ENCODE results near the gene P2RY12. TPM values are rescaled to one million over a fixed set of nuclear protein-coding genes. Genes with fewer than 3 reads are reported as not detected.
A peak's percentile ranks its signal among the peaks of the same experiment; 100 is the strongest.

Gene P2RY12
- total and polyA plus RNA-seq, 2 of the 4 experiments (the other 2 are of a cell fraction) = not detected

GRCh38 chr3:151403246-151403645 lies 18.7 kb upstream of the P2RY12 start:
- Histone ChIP-seq H3K79me1 (ENCODE audit: low read depth in 1 of 2, low read length in 2 of 2) (no peaks in the 10 kb centered on the region), H3K27me3 (ENCODE audit: control insufficient read depth, insufficient read depth, low read length) (no peaks in the 10 kb centered on the region), H2AK5ac (ENCODE audit: low read depth, low read length) (no peak overlapping the region), H3K9me3 (ENCODE audit: control insufficient read depth, insufficient read depth, low read length) (no peaks in the 10 kb centered on the region), H2AFZ (replicated peaks; ENCODE audit: low read length, poor library complexity) (no peak overlapping the region), H2BK15ac (ENCODE audit: low read depth, low read length) (no peak overlapping the region), H3K18ac (ENCODE audit: low read depth, low read length) (no peak overlapping the region), H2AK9ac (replicated peaks; ENCODE audit: low read depth, low read length, poor library complexity) (no peak overlapping the region), H3K9ac (ENCODE audit: low read depth, low read length) (no peak overlapping the region), H3K4me2 (ENCODE audit: low read depth, low read length) (peak overlapping the region; percentile 48; the same call in 1 of the 2 replicates), H2BK120ac (ENCODE audit: low read depth, low read length) (peak overlapping the region; percentile 30; the same call in 1 of the 2 replicates), H4K8ac (ENCODE audit: low read depth in 2 of 2, low read length in 2 of 2) (no peak overlapping the region; a peak in 1 of 4 replicates), H3K27ac (ENCODE audit: insufficient read depth, low read length) (no peak overlapping the region), H2BK20ac (ENCODE audit: low read depth, low read length) (no peak overlapping the region), H3K4ac (ENCODE audit: low read depth, low read length) (no peak overlapping the region), H3K9me1 (ENCODE audit: insufficient read depth, low read length) (no peaks in the 10 kb centered on the region), H4K20me1 (ENCODE audit: insufficient read depth, low read length) (no peaks in the 10 kb centered on the region), H3K23ac (ENCODE audit: low read depth, low read length) (no peak overlapping the region), H4K91ac (ENCODE audit: insufficient read depth, low read depth, low read length) (no peak overlapping the region), H3K4me1 (ENCODE audit: control insufficient read depth, insufficient read depth, low read length) (peaks cover 2% of the 10 kb centered on the region), H2BK5ac (ENCODE audit: low read depth, low read length, poor library complexity, severe bottlenecking) (no peak overlapping the region), H3K4me3 (ENCODE audit: insufficient read depth, low read depth, low read length) (no peak overlapping the region), H3K56ac (ENCODE audit: extremely low read depth, insufficient read depth, low read length) (no peak overlapping the region), H3K36me3 (ENCODE audit: control insufficient read depth, insufficient read depth, low read length) (no peaks in the 10 kb centered on the region), H4K5ac (ENCODE audit: low read depth, low read length) (no peak overlapping the region), H3K14ac (replicated peaks; ENCODE audit: low read depth, low read length) (no peak overlapping the region)
- POLR2A ChIA-PET (ENCODE audit: unreplicated experiment) = no interaction called here
- BruUV-seq (replicated peaks) = no TSS peak
- in situ Hi-C loops (cut with MboI; ENCODE audit: low sequenced_read_pairs) (no loop called here), dilution Hi-C loops (cut with HindIII; ENCODE audit: low sequenced_read_pairs, unreplicated experiment) (no loop called here), intact Hi-C loops (cut with micrococcal nuclease) (no loop called here)
- DNase-seq = peak; percentile 87
- TF ChIP-seq CEBPB (IDR thresholded peaks at IDR 0.05; ENCODE audit: low read depth, low read length) (peak; percentile 76), MXI1 (IDR thresholded peaks at IDR 0.05; ENCODE audit: borderline replicate concordance, low read depth, low read length) (no peak), RCOR1 (IDR thresholded peaks at IDR 0.05; ENCODE audit: insufficient replicate concordance, low read length) (peak; percentile 64), SMC3 (IDR thresholded peaks at IDR 0.05; ENCODE audit: low read depth, low read length) (no peak), USF2 (IDR thresholded peaks at IDR 0.05; ENCODE audit: low read depth, low read length) (no peak), FOS (IDR thresholded peaks at IDR 0.05; ENCODE audit: low read depth, low read length) (0 out of 2 replicates have a peak, but pooled peaks have one; percentile 21)
- CTCF ChIA-PET = interaction anchor here (0.7 kb wide), 1 partner anchor 9 kb away, joined by 4 read pairs; no protein-coding TSS in a partner anchor
- peak; percentile 89 for ATAC-seq (ENCODE audit: low read depth)
- WGBS, 2 experiments (ENCODE audit: extremely low coverage in 2 of 2, insufficient read length in 1 of 2) = no CpG with 5 or more reads among the region's 2 CpGs
